Measurements from ENCODE around the gene DUOXA1. TPM values are rescaled to one million over a fixed set of nuclear protein-coding genes. Genes with fewer than 3 reads are reported as not detected.

DUOXA1 gene
- polyA plus RNA-seq, 1 donor (not counting 4 experiments of a cell fraction or from before 2014, with no cell fraction given), result 15.1 TPM

- Histone ChIP-seq H3K27me3 (ENCODE audit: control insufficient read depth, extremely low read depth, insufficient read depth, low read length) (peaks cover 26% of the 10 kb centered on the region), H4K20me1 (ENCODE audit: control insufficient read depth, extremely low read depth, insufficient read depth, low read length) (peaks cover 3% of the 10 kb centered on the region), H2AFZ (ENCODE audit: control insufficient read depth, low read length) (no peak overlapping the region), H3K9me1 (ENCODE audit: control insufficient read depth, extremely low read depth, insufficient read depth, low read length) (no peaks in the 10 kb centered on the region), H3K36me3 (ENCODE audit: control insufficient read depth in 2 of 2, extremely low read depth in 1 of 2, insufficient read depth in 2 of 2, low read length in 2 of 2) (peaks cover 0 to 3% of the 10 kb centered on the region in 2 experiments), H3K9me3 (ENCODE audit: control insufficient read depth, low read depth, low read length) (no peaks in the 10 kb centered on the region), H3K27ac (ENCODE audit: control insufficient read depth, insufficient read depth, low read length) (no peak overlapping the region), H3K4me2 (ENCODE audit: control insufficient read depth, extremely low read depth, insufficient read depth, low read depth, low read length) (no peak overlapping the region), H3K4me3 (ENCODE audit: control insufficient read depth in 2 of 3, extremely low read depth in 1 of 3, insufficient read depth in 2 of 3, low read depth in 1 of 3, low read length in 3 of 3) (no peak overlapping the region), H3K4me1 (ENCODE audit: control insufficient read depth, extremely low read depth, insufficient read depth, low read length) (peaks cover 14% of the 10 kb centered on the region), H3K79me2 (ENCODE audit: control insufficient read depth, insufficient read depth, low read length) (no peaks in the 10 kb centered on the region), H3K9ac (ENCODE audit: control insufficient read depth, extremely low read depth, insufficient read depth, low read length) (no peak overlapping the region)
- FAIRE-seq (no peak), DNase-seq (ENCODE audit: low read depth, low spot score) (no peak)
- dilution Hi-C loops (cut with MboI; ENCODE audit: extremely low pct_ligation_motif_present, low sequenced_read_pairs), result no loop called here
- no peak for TF ChIP-seq EZH2 (IDR thresholded peaks at IDR 0.05; ENCODE audit: low read length)
- TF ChIP-seq, protein P1, sequence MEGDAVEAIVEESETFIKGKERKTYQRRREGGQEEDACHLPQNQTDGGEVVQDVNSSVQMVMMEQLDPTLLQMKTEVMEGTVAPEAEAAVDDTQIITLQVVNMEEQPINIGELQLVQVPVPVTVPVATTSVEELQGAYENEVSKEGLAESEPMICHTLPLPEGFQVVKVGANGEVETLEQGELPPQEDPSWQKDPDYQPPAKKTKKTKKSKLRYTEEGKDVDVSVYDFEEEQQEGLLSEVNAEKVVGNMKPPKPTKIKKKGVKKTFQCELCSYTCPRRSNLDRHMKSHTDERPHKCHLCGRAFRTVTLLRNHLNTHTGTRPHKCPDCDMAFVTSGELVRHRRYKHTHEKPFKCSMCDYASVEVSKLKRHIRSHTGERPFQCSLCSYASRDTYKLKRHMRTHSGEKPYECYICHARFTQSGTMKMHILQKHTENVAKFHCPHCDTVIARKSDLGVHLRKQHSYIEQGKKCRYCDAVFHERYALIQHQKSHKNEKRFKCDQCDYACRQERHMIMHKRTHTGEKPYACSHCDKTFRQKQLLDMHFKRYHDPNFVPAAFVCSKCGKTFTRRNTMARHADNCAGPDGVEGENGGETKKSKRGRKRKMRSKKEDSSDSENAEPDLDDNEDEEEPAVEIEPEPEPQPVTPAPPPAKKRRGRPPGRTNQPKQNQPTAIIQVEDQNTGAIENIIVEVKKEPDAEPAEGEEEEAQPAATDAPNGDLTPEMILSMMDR (optimal IDR thresholded peaks at IDR 0.05 in 1 of 3, IDR thresholded peaks at IDR 0.05 in 1 of 3, conservative IDR thresholded peaks at IDR 0.05 in 1 of 3; ENCODE audit: extremely low read depth in 1 of 3, insufficient read depth in 2 of 3, low read length in 3 of 3), result no peak
Measured at GRCh38 chr15:45120081-45120972, 9.4 kb downstream of the DUOXA1 start.

- dilution Hi-C loops (cut with MboI; ENCODE audit: extremely low pct_ligation_motif_present, low sequenced_read_pairs), result no loop called here
Measured at GRCh38 chr15:45118996-45119395, 10.7 kb downstream of the DUOXA1 start.

More at GRCh38 chr15:45118996-45119395, 10.7 kb downstream of the DUOXA1 start:
- Histone ChIP-seq H3K4me3 (ENCODE audit: control insufficient read depth in 2 of 3, extremely low read depth in 1 of 3, insufficient read depth in 2 of 3, low read depth in 1 of 3, low read length in 3 of 3) (no peak overlapping the region), H4K20me1 (ENCODE audit: control insufficient read depth, extremely low read depth, insufficient read depth, low read length) (peaks cover 6% of the 10 kb centered on the region), H3K4me1 (ENCODE audit: control insufficient read depth, extremely low read depth, insufficient read depth, low read length) (peaks cover 14% of the 10 kb centered on the region), H3K79me2 (ENCODE audit: control insufficient read depth, insufficient read depth, low read length) (no peaks in the 10 kb centered on the region), H3K9me1 (ENCODE audit: control insufficient read depth, extremely low read depth, insufficient read depth, low read length) (no peaks in the 10 kb centered on the region), H3K9me3 (ENCODE audit: control insufficient read depth, low read depth, low read length) (no peaks in the 10 kb centered on the region), H3K27ac (ENCODE audit: control insufficient read depth, insufficient read depth, low read length) (no peak overlapping the region), H3K27me3 (ENCODE audit: control insufficient read depth, extremely low read depth, insufficient read depth, low read length) (peaks cover 39% of the 10 kb centered on the region), H3K9ac (ENCODE audit: control insufficient read depth, extremely low read depth, insufficient read depth, low read length) (no peak overlapping the region), H3K36me3 (ENCODE audit: control insufficient read depth in 2 of 2, extremely low read depth in 1 of 2, insufficient read depth in 2 of 2, low read length in 2 of 2) (peaks cover 0 to 3% of the 10 kb centered on the region in 2 experiments), H2AFZ (ENCODE audit: control insufficient read depth, low read length) (no peak overlapping the region), H3K4me2 (ENCODE audit: control insufficient read depth, extremely low read depth, insufficient read depth, low read depth, low read length) (no peak overlapping the region)
- DNase-seq (ENCODE audit: low read depth, low spot score) (no peak), FAIRE-seq (no peak)
- no peak for TF ChIP-seq EZH2 (IDR thresholded peaks at IDR 0.05; ENCODE audit: low read length)
- TF ChIP-seq, protein P1 (optimal IDR thresholded peaks at IDR 0.05 in 1 of 3, IDR thresholded peaks at IDR 0.05 in 1 of 3, conservative IDR thresholded peaks at IDR 0.05 in 1 of 3; ENCODE audit: extremely low read depth in 1 of 3, insufficient read depth in 2 of 3, low read length in 3 of 3), result no peak

All from keratinocyte (primary cell).